MM.1S (cell line): ENCODE data around the gene RYR2.

Experiments used
- CTCF ChIP-seq: fragments of 300-600 bp; sonication (generic); IDR thresholded peaks from 2 replicates; pipeline ENCODE4 v1.5.1; 2016; ENCODE audit warnings: antibody characterized with exemption, low read length, mixed read lengths
- EZH2phosphoT487 ChIP-seq: fragments of 300-600 bp; sonication (generic); IDR thresholded peaks from 2 replicates; pipeline ENCODE4 v1.6.1; 2018; ENCODE audit warnings: antibody characterized with exemption, low read length

GRCh38 chr1:237566581-237566980 lies 524.6 kb downstream of the RYR2 start:
- no peak for TF ChIP-seq CTCF
- TF ChIP-seq EZH2phosphoT487: no peak
